IPS-11a (cell line): ENCODE data around the gene PNPLA3.
"Not testable (repeated sequence)": the region's sequence is repeated elsewhere in the genome, so short reads cannot be mapped to it uniquely, and the experiment has no call there.

Experiments used
- H3K4me3 ChIP-seq: one replicate; pipeline ENCODE4 v1.5.1; 2013; ENCODE audit warnings: low read depth, low read length, control low read depth

The PNPLA3 gene

DNA sequence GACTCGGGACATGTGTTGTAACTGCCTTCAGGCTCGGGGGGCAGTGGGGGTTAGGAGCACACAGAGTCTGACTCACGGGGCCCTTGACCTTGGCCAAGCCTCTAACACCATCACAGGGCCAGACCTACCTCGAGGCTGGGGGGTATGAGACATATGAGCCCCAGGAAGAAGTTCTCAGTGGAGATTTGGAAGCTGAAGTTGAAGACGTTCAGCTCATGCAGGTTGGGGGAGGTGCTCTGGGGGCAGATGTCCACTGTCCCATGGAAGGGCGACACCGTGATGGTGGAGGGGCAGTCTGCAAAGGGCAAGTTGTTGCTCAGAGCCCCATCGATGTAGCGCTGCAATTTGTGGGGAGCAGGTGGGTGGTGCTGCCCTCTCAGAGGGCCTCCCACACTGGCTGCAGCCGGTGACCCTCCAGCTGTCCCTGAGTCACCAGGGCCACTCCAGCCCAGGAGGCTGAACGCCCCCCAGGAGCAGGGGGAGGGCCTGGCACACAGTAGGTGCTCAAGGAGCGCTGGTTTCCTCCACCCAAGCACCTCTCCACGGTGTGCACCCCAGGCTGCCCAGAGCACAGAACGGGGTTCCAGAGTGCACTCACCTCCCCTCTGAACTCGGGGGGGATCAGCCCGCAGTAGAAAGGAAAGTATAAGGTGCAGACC, 34.3 kb upstream of the PNPLA3 start:
- H3K4me3 ChIP-seq: no peak overlapping the region

DNA sequence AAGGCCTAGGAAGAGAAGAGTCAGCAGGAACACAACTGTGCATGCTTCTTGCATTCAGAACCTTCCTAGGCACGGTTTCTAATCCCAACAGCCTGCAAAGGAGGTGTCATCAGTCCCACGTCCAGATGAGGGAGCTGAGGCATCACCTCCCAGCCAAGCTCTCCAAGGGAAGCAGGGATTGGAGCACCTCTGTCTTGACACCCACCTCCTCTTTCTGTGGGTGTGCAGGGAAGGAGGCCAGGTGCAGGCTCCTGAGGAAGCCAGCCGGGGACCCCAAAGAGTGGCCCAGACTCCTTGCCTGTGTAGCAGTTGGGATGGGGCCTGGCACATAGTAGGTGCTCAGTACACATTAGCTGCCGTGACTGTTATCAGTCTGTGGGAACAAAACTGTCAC, 33.7 kb upstream of the PNPLA3 start:
- H3K4me3 ChIP-seq: no peak overlapping the region

DNA sequence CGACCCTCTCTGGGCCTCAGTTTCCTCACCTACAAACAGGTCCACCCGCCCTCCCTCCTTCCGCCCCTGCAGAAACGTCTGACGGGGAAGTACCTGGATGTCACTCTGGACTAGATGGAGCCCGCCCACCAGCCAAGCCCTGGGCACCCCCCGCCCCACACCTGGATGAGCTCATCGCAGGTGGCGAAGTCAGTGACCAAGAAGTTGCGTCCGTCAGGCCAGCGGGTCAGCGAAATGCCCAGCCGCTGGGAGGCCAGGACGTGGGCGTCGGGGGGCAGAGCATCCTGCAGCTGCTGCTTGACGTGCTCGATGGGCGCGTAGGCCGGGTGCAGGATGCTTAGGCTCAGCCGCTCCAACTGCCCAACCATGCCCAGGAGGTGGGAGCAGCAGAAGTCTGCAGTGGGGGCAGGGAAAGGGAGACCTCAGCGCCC, 32.7 kb upstream of the PNPLA3 start:
- H3K4me3 ChIP-seq: peak overlapping the region; percentile 63

DNA sequence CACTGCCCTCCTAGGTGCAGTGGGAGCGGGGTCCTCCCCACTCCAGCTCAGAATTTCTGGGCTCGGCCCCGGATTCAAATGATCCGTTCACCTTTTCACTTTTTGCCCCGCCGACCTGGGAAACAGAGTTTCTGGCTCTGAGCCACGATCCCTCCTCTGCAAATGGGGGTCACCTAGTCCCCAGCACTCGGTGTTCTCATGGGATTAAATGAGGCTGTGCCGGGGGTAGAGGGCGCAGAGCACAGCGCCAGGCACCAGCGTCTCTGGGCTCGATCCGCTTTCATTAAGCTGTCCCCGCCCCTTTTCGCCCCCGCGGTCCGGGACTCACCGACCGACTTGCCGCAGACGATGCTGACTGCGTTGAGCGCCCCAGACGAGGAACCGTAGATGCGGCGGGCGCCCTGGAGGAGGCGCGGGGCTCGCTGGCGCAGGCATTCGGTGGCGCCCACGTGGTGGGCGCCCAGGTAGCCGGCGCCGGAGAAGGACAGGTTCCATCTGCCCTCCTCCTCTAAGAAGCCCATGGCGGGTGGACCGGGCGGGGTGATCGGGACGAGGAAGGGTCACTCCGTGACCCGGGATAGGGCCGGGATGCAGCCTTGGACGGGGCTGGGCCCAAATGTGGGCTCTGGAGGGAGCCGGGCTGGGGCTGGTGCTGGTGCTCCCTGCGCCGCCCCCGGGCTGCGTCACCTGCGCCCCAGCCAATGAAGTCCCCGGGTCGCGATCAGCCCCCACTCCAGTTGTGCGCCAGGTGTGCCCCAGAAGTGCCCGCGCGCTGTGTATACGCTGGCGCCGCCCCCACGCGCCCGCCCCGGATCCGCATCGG, 32.0 kb upstream of the PNPLA3 start, which contains the start of gene PNPLA5:
TSS of gene PNPLA5 (minus strand) at position 654 of the 823 bp plus-strand sequence. CDS start at position 521, 133 bp downstream.
- H3K4me3 ChIP-seq: peak within 1 kb of the TSS; percentile 63

DNA sequence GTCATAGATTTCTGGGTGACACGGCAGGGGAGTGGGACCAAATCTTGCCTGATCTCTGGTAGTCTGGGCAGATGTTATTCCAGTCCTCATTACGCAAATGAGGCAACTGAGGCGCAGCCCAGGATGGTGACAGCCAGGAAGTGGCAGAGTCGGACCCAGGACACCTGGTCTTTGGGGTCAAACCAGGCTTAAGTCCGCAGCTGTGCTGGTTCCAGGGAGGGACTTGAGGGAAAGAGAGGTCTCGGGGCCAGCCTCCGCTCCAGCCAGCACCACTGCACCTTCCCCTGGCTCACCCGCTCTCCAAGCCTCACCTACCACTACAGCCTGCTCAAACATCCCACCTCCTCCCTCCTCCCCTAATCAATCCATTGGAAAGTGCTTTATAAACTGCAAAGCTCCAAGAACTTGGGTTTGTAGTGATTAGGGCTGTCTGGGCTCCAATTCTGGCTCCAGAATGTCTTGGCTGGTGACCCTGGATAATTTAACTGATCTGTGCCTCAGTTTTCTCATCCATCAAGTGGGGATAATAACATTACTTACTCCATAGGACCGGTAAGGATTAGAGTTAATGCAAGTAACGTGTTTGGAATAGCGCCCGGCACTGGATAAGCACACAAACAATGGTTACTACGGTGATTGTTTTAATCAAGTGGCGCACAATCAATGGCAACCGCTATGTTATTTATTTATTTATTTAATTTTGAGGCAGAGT, 31.3 kb upstream of the PNPLA3 start:
- peak overlapping the region; percentile 63 for H3K4me3 ChIP-seq

DNA sequence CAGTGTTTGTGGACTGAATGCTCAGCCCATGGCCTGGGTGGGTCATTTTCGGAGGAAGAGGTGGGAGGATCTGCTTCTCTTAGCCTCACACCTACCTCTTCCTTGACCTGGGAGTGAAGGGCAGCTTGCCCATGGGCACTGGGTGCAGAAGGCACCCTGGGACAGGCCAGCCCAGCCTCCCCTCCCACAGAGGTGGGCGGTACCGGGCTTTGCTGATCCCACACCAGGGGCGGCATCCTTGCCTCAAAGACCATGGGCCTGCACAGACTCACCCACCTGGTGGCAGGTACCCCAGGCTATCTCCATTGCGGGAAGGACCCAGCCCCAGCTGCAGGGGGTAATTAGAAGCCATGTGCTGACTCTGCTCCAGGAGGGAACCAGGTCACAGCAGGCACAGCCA, 30.3 kb upstream of the PNPLA3 start:
- no peak overlapping the region for H3K4me3 ChIP-seq

DNA sequence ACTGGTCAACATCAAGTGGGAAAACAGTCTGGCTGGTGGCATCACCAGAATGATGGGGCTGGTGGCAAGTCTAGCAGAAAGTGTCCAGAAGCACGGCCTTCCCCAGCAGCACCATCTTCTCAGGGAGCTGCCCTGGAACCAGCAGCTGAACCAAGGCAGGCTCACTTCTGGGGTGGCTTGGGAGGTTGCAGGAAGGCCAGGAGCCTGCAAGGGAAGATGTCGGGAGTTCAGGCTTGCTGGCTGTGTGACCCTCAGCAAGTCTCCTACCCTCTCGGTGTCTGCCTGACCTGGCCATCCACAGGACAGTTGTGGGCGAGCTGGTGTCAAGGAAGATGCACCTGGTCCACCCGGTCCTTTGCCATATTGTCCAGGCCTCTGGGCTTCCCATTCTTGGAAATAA, 29.5 kb upstream of the PNPLA3 start:
- no peak overlapping the region for H3K4me3 ChIP-seq

DNA sequence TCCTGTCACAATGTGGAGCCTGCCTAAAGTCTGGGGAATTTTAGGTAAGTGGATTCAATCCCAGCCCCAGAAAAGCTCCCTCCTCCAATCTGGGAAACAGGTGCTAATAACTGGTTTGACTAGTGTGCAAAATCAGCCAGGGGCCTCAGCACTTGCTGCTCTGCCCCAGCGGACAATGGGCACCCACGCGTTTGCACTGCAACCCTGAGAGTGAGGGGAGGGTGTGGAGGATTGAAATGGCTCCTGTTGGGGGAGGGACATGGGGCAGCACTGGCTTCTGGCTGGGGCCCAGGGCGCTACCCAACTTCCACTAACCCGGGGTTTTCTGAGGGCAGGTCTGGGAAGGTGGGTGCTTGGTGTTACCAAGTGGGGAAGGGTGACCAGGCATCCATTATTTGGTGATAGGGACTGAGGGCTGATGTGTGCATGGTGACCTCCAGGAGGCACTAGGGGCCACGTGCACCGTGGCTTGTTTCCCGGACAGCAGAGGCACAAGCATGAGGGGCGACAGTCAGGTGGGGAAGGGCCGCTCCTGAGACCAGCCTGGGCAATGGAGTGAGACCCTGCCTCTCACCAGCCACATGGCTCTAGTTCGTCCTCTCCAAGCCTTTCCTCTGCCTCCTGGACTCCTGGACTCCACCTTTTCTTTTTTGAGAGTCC, 27.5 kb upstream of the PNPLA3 start:
- no peak overlapping the region for H3K4me3 ChIP-seq

DNA sequence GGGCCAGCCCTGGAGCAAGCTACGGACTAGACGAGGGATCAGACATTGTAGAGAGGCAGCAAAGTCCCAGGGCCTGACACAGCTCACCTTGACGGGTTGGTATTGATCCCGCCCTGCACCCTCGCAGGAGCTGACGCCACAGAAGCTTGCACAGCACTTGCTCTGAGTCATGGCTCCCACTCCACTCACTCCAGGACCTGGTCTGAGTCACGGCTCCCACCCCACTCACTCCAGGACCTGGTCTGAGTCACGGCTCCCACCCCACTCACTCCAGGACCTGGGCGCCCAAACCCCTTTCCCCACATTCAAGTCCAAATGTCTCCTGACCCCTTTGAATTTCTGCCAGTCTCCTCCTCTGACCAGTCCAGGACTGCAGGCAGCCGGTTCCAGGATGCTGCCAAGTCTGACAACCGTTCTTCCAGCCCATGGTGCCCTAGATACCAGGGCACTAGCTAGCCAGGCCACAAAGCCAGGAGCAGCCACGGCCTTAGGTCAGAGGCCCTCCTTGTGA, 25.8 kb upstream of the PNPLA3 start:
- H3K4me3 ChIP-seq: no peak overlapping the region

DNA sequence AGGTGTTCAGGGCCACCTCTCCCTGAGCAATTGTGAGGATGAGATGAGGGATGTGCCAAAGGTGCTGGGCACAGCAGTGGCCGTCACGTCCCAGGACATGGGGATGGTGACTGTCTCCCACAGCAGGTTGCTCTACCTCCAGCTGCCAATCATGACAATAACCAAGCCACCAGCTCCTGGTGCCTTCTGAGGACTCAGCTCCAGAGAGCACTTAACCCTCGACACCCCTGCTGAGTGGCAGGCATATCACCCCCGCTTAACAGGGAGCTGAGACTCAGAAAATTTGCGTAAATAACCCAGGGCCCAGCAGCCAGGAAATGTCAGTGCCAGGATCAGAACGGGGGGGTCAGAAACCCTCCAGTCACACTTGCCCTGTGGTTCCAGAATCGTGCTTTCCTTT, 23.4 kb upstream of the PNPLA3 start:
- H3K4me3 ChIP-seq: no peak overlapping the region

DNA sequence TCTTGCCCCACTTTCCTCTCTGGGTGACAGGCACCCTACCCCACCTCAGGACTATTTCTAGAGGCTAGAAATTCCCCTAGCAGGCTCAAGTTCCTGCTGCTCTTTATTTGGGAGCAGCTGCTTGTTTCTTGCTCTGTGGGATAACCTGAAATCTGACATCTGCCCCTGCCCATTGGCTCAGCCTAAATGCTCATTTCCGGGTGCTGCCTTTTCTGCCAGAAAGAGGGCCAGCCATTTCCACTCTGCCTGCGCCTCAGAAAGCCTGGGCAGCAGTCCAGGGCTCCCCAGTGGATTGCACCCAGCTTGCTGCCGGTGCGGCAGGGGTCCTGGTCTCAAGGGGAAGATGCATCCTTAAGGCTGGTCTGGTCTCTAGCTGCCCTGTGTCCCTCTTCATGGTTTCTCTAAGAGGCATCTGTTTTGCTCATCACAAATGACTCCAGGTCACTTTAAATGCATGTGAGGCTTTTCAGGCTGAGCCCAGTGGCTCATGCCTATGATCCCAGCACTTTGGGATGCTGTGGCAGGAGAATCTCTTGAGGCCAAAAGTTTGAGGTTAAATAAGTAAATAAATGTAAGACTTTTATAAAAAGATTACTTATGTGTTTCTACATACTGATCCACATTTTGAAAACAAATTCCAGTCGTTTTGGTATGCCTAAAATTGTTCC, 21.5 kb upstream of the PNPLA3 start:
- H3K4me3 ChIP-seq: no peak overlapping the region

DNA sequence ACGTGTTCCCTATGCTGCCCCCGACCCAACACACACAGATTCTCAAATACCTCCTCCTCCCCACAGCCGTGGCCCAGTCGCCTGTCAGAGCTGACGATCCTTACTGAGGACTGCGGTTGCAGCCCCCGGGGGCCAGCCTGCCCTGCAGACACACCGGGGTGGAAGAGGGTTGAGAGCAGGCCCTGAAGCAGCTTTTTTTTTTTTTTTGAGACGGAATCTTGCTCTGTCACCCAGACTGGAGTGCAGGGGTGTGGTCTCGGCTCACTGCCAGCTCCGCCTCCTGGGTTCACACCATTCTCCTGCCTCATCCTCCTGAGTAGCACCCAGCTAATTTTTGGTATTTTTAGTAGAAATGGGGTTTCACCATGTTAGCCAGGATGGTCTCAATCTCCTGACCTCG, 20.6 kb upstream of the PNPLA3 start:
- H3K4me3 ChIP-seq: not testable (repeated sequence)

DNA sequence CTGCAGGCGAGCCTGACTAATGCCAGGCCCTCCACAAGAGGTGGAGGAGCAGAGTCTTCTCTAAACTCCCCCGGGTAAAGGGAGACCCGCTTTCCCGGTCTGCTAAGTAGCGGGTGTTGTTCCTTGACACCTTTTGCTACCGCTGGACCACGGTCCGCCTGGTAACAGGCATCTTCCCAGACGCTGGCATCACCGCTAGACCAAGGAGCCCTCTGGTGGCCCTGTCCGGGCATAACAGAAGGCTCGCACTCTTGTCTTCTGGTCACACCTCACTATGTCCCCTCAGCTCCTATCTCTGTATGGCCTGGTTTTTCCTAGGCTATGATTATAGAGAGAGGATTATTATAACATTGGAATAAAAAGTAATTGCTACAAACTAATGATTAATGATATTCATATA, 19.2 kb upstream of the PNPLA3 start:
- H3K4me3 ChIP-seq: not testable (repeated sequence)

DNA sequence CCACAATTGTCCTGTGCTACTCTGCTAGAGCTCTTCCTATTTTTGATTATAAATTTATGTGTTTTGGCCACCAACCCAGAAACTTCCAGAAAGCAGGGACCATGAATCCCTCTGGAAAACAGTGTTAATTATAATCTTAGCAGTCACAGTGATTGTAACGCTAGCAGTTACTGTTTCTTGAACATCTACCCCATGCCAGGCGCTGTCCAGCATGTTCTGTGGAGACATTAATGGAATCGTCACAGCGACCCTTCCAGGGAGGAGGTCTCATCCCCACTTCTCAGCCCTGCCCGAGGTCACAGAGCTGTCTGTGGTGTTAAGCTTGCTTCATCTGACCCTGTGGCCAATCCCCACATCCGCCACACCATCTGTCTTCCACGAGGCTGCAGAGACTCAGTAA, 17.9 kb upstream of the PNPLA3 start:
- H3K4me3 ChIP-seq: no peak overlapping the region

DNA sequence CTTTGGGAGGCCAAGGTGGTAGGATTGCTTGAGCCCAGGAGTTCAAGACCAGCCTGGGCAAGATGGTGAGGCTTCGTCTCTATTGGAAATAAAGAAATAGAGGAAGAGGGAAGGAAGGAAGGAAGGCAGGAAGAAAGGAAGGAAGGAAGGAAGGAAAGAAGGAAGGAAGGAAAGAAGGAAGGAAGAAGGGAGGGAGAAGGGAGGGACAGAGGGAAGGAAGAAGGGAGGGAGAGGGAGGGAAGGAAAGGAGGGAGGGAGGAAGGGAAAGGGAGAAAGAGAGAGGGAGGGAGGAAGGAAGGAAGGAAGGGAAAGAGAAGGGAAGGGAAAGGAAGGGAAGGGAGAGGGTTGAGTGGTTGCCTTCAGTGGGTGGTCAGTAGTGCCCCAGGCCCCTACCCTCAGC, 13.9 kb upstream of the PNPLA3 start:
- H3K4me3 ChIP-seq: no peak overlapping the region

DNA sequence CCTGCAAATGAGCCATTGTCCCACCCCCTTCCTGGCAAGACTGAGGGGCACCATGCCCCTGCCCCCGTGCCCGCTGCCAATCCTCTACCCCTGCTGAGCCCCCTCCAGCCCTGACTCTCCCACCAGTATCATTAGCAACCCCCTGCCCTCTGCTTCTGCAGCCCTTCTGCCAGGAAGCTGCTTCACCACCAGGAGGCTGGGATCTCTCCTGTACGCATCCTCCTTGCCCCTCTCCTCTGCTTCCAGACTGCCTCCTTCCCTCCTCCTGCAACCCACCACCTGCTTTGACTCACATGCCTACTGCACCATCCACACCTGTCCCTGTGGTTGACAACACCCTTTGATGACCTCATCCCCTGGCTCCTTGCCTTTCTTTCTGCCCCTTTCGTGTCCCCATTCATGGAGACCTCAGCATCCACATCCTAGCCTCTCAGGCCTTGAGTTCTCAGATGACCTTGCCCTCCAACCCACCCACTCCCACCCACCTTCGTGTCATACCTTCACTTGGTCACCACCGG, 13.4 kb upstream of the PNPLA3 start:
- H3K4me3 ChIP-seq: no peak overlapping the region

DNA sequence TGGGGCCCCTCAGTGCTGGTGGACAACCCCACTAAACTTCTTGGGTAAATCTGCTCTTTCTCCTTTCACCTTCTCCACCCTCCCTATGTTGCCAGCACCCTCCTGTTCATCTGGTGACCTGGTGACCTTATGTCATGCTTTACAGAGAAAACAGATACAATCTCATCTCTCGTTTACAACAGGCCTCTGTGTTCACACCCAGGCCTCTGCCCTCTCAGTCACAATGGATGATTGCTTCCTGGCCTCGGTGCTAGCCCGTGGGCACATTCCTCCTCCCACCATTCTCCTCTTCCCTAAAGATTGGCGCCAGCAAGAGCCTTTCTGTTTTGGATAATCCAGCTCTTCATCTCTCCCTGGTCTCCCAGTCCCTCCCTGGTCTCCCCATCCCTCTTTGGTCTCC, 12.3 kb upstream of the PNPLA3 start:
- H3K4me3 ChIP-seq: no peak overlapping the region

DNA sequence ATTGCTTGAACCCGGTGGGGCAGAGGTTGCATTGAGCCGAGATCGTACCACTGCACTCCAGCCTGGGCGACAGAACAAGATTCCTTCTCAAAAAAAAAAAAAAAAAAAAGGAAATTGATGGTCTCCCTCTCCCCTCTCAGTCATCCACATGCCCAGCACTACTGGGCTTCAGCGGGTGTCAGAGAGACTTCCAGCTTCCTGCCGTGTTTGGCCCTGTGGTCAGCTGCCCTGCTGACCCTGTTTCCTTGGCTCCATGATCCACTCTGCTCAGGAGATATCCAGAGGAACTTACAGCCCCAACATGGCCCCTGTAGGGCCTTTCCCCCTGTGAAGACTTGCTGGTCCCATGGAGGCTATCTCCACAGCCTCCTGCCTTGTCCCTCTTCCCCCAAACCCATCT, 6.1 kb upstream of the PNPLA3 start:
- no peak overlapping the region for H3K4me3 ChIP-seq

DNA sequence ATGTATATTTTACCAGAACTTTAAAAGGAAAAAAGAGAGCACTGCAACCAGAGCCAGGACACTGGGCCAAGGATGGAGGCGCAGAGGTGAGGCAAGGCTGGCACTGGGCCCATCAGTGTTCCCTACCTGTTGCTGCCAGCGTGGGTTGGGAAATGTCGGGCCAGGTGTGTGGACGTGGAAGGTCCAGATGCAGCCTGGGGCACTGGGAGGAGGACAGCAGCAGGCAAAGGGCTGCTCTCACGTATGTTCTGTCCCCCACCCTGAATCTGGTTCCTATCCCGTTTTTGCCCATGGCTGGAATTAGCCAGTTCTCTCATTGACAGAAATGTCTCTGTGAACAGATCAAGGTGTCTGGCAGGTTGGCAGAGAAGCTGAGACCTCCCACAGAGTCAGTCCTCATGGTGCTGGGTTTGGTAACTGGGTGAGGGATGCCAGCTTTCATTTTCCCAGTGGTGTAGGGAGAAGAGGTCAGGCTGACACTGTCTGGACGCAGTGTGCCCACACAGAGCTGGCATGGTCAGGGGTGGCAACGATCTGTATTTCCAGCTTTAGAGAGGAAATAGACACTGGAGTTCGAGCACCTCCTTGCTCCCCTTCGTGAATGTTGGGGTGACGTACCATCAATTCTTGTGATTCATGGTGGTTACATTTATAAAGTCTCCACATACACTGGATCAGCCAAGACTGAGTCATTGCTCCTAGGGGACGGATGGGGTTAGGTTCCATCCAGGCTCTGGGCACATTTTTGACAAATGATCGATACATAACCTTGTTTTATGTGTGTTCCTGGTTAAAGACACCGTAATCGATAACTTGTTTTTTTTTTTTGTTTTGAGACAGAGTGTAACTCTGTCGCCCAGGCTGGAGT, 4.3 kb upstream of the PNPLA3 start:
- H3K4me3 ChIP-seq: no peak overlapping the region
